GM12864 (cell line): Measurements from ENCODE around the gene NCKAP5.

Experiments
- DNase-seq: peaks from one replicate; pipeline ENCODE4 v3.0.0-alpha.2; 2011; ENCODE audit warnings: low read depth
- H3K4me3 ChIP-seq: 2 replicates; pipeline ENCODE4 v1.5.1; 2011; ENCODE audit warnings: mild to moderate bottlenecking, low read depth, low read length, control low read depth
- TF ChIP-seq, protein P1 (sequence below): IDR thresholded peaks from 2 replicates; pipeline ENCODE4 v1.5.1; 2011; ENCODE audit warnings: low read depth, mild to moderate bottlenecking, moderate library complexity, low read length, control low read depth, inconsistent platforms; ENCODE audit errors: missing control alignments

NCKAP5 gene

DNA sequence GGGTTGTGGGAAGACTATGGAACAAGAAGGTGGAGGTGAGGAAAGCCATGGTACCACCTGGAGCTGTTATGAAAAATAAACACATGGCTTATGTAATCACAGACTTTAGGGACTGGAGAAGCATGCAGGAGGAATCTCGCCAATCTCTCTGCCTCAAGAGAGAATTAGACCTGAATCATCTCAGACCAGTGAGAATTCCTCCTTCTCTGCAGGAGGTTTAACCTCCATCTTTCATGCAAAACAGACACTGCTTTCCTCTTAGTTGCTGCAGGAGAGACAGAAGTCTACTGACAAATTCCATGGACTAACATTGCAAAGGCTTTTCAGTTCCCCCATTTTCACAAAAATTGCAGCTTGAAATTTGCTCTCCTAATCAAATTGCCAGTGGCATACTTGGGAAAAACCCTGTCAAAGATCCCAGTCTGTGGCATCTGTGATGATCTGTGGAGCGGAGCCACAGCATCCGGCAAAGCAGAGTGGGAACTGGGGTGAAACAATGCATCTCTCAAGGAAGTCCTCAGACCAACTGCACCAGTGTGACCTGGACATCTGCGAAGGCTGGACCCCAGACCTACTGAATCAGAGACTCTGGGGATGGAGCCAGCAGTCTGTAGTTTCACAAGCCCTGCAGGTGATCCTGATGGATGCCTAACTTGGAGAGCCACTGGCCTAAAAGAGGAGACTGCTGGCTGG is 28.6 kb upstream of the NCKAP5 start:
- TF ChIP-seq, protein P1, sequence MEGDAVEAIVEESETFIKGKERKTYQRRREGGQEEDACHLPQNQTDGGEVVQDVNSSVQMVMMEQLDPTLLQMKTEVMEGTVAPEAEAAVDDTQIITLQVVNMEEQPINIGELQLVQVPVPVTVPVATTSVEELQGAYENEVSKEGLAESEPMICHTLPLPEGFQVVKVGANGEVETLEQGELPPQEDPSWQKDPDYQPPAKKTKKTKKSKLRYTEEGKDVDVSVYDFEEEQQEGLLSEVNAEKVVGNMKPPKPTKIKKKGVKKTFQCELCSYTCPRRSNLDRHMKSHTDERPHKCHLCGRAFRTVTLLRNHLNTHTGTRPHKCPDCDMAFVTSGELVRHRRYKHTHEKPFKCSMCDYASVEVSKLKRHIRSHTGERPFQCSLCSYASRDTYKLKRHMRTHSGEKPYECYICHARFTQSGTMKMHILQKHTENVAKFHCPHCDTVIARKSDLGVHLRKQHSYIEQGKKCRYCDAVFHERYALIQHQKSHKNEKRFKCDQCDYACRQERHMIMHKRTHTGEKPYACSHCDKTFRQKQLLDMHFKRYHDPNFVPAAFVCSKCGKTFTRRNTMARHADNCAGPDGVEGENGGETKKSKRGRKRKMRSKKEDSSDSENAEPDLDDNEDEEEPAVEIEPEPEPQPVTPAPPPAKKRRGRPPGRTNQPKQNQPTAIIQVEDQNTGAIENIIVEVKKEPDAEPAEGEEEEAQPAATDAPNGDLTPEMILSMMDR = no peak

DNA sequence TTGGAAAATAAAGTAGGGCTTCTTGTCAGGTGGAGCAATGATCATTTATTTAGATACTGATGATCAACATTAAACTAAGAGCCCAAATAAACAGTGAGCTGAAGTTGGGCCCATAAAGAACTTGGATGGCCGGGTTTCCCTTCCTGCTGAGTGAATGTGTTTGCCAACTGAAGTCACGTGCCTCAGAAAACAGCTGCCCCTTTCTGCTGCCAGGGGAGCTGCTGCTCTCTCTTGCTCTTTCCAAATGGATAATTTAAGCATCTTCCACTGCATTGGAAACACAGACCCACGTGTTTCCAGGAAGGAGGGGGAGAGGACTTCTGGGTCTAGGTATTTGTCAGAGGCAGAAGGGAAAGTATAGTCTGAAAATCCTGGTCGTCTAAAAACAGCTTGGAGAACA is 22.9 kb upstream of the NCKAP5 start:
- TF ChIP-seq, protein P1 = no peak
- no peak for DNase-seq
- no peak overlapping the region for H3K4me3 ChIP-seq

More for the DNA sequence above, 28.6 kb upstream of the NCKAP5 start:
- no peak for DNase-seq
- H3K4me3 ChIP-seq = no peak overlapping the region

DNA sequence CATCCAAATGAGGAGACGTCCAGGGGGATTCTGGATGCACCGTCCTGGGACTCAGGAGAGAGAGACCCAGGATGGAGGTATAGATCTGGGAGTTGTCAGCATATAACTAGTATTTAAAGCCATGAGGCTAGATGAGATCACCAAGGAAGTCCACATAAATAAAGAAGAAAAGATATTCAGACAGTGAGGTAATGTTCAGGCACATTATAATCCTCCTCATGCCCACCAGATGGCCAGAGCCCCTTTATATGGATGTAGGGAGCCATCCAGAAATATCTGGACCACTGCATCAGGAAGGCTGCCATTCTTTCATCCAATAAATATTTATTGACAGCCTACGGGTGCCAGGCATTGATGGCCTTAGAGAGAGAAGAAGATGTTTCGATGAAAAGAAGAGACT is 21.2 kb upstream of the NCKAP5 start:
- TF ChIP-seq, protein P1 = no peak
- DNase-seq = no peak
- no peak overlapping the region for H3K4me3 ChIP-seq

DNA sequence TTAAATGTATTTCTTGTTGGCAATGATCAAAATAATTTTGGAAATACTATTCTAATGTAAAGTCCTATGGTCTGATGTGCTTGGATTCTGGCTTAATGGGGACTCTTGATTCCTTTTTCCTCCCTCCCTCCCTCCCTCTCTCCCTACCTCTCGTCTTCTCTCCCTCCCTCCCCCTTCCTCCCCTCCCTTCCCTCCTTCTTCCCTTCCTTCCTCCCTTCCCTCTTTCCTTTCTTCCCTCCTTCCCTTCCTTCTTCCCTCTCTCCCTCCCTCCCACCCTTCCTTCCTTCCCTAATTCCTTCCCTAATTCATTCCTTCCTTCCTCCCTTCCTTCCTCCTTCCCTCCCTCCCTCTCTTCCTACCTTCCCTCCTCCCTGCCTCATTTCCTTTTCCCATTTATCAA is 19.9 kb upstream of the NCKAP5 start:
- TF ChIP-seq, protein P1 = no peak
- no peak overlapping the region for H3K4me3 ChIP-seq
- DNase-seq = no peak

DNA sequence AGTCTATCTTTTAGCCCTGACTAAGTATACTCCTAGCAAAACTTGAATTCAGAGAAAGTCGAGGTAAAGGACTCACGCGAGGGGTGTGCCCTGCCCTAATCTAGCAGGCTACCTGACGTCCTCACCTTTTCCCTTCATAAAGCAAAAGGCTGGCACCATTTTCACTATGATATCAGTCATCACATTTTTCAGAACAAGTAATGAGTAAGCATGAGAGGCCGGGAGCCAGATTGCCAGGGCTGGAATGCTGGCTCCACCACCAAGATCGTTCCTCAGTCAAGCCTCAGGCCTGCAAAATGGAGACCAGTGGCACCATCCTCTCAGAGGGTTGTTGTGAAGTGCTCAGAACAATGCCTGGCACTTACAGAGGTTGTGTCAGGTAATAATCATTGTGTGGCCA is 18.7 kb upstream of the NCKAP5 start:
- no peak overlapping the region for H3K4me3 ChIP-seq
- DNase-seq = no peak
- TF ChIP-seq, protein P1 = no peak

DNA sequence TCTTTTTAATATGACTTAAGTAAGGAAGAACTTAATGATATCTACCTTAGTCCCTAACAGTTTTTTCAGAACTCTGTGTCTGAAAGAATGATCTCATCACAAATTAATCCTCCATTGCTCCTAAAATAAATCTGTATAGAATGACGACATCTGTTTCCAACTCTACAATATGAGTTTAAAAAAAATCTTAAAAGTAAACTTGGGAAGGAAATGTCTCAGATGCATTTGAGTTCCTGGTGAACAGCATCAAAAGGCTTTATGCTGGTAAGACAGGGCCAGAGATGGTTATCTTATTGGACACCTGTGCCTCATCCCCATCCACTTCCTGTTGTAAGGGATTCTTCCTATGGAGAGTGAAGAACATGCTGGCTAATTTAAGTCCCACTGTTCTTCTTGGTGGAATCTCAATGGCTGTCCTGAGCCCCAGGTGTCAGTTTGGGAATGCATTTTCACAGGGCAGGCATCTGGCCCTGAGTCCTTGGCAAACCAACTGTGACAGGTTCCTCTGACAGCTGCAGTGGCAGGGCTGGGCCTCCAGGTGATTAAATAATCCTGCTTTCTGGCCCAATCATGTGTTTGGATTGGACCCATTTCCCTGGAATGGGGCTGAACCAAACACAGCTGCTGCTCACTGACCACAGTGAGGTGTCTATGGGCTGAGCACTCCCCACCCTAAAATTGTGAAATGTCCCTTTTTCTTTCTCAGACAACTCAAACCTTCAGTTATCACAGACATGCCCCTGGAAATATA is 12.9 kb upstream of the NCKAP5 start:
- DNase-seq = no peak
- TF ChIP-seq, protein P1 = no peak
- no peak overlapping the region for H3K4me3 ChIP-seq
